ENCODE measurements around the gene HSPA2. TPM values are rescaled to one million over a fixed set of nuclear protein-coding genes. Genes with fewer than 3 reads are reported as not detected.
"Not testable (repeated sequence)": the region's sequence is repeated elsewhere in the genome, so short reads cannot be mapped to it uniquely, and the experiment has no call there.

The HSPA2 gene
- total RNA-seq, 2 experiments from 2014 or later: 1.5 to 1.9 TPM

- Histone ChIP-seq H3K9me3 (ENCODE audit: control insufficient read depth in 1 of 2, insufficient read depth in 1 of 2, low read length in 2 of 2) (no peaks in the 10 kb centered on the region), H3K4me3 (ENCODE audit: low read length) (no peak overlapping the region), H3K36me3 (ENCODE audit: insufficient read depth, low read length) (no peaks in the 10 kb centered on the region), H3K4me1 (ENCODE audit: insufficient read depth, low read length) (no peaks in the 10 kb centered on the region), H3K27ac (ENCODE audit: low read depth in 1 of 2, low read length in 2 of 2) (no peak overlapping the region), H3K27me3 (ENCODE audit: control insufficient read depth in 1 of 2, insufficient read depth in 2 of 2, low read length in 2 of 2) (peaks cover 0 to 3% of the 10 kb centered on the region in 2 experiments)
- H3K4me3 Mint-ChIP-seq: no peak overlapping the region
- no peak overlapping the region for H3K27ac Mint-ChIP-seq
- DNase-seq: no peak
- H3K27me3 Mint-ChIP-seq: peaks cover 5% of the 10 kb centered on the region
- H3K4me1 Mint-ChIP-seq (ENCODE audit: low read depth): no peaks in the 10 kb centered on the region
- no peaks in the 10 kb centered on the region for H3K36me3 Mint-ChIP-seq (ENCODE audit: low read depth)
- ChIA-PET CTCF (no interaction called here), POLR2A (no interaction called here)
- TF ChIP-seq, protein P1, sequence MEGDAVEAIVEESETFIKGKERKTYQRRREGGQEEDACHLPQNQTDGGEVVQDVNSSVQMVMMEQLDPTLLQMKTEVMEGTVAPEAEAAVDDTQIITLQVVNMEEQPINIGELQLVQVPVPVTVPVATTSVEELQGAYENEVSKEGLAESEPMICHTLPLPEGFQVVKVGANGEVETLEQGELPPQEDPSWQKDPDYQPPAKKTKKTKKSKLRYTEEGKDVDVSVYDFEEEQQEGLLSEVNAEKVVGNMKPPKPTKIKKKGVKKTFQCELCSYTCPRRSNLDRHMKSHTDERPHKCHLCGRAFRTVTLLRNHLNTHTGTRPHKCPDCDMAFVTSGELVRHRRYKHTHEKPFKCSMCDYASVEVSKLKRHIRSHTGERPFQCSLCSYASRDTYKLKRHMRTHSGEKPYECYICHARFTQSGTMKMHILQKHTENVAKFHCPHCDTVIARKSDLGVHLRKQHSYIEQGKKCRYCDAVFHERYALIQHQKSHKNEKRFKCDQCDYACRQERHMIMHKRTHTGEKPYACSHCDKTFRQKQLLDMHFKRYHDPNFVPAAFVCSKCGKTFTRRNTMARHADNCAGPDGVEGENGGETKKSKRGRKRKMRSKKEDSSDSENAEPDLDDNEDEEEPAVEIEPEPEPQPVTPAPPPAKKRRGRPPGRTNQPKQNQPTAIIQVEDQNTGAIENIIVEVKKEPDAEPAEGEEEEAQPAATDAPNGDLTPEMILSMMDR (IDR thresholded peaks at IDR 0.05): no peak
- no peak for ATAC-seq (ENCODE audit: poor library complexity)
- intact Hi-C loops (cut with DNase I, micrococcal nuclease): no loop called here
- no peaks in the 10 kb centered on the region for H3K9me3 Mint-ChIP-seq
These were observed 26.1 kb downstream of the HSPA2 start for GRCh38 chr14:64566651-64567122.

GRCh38 chr14:64569138-64569631 lies 28.6 kb downstream of the HSPA2 start:
- Histone ChIP-seq H3K4me1 (ENCODE audit: insufficient read depth, low read length) (no peaks in the 10 kb centered on the region), H3K27me3 (ENCODE audit: control insufficient read depth in 1 of 2, insufficient read depth in 2 of 2, low read length in 2 of 2) (no peaks in the 10 kb centered on the region), H3K4me3 (ENCODE audit: low read length) (no peak overlapping the region), H3K9me3 (ENCODE audit: control insufficient read depth in 1 of 2, insufficient read depth in 1 of 2, low read length in 2 of 2) (no peaks in the 10 kb centered on the region), H3K36me3 (ENCODE audit: insufficient read depth, low read length) (no peaks in the 10 kb centered on the region), H3K27ac (ENCODE audit: low read depth in 1 of 2, low read length in 2 of 2) (no peak overlapping the region)
- CTCF ChIA-PET: no interaction called here
- Mint-ChIP-seq H3K27ac (no peak overlapping the region), H3K27me3 (peaks cover 5% of the 10 kb centered on the region), H3K36me3 (ENCODE audit: low read depth) (no peaks in the 10 kb centered on the region), H3K4me3 (no peak overlapping the region), H3K9me3 (no peaks in the 10 kb centered on the region), H3K4me1 (ENCODE audit: low read depth) (no peaks in the 10 kb centered on the region)
- POLR2A ChIA-PET: no interaction called here
- TF ChIP-seq, protein P1 (IDR thresholded peaks at IDR 0.05): no peak
- ATAC-seq (ENCODE audit: poor library complexity) (no peak), DNase-seq (no peak)
- intact Hi-C loops (cut with DNase I, micrococcal nuclease): no loop called here

DNA sequence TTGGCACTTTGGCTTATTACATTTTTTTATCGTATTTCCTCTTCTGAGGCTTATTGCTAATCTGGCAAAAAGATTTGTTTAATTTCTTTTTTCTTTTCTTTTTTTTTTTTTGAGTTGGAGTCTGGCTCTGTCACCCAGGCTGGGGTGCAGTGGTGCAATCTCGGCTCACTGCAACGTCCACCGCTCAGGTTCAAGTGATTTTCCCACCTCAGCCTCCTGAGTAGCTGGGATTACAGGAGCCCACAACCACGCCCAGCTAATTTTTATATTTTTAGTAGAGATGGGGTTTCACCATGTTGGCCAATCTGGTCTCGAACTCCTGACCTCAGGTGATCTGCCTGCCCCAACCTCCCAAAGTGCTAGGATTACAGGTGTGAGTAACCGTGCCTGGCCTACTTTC lies 29.1 kb downstream of the HSPA2 start:
- H3K27me3 Mint-ChIP-seq; H3K27ac Mint-ChIP-seq; H3K9me3 ChIP-seq (ENCODE audit: control insufficient read depth in 1 of 2, insufficient read depth in 1 of 2, low read length in 2 of 2); ATAC-seq (ENCODE audit: poor library complexity); H3K36me3 ChIP-seq (ENCODE audit: insufficient read depth, low read length); intact Hi-C loops (cut with DNase I, micrococcal nuclease); H3K36me3 Mint-ChIP-seq (ENCODE audit: low read depth); H3K4me3 Mint-ChIP-seq; POLR2A ChIA-PET; CTCF ChIA-PET; H3K9me3 Mint-ChIP-seq; H3K4me1 Mint-ChIP-seq (ENCODE audit: low read depth); DNase-seq; H3K27me3 ChIP-seq (ENCODE audit: control insufficient read depth in 1 of 2, insufficient read depth in 2 of 2, low read length in 2 of 2); H3K4me1 ChIP-seq (ENCODE audit: insufficient read depth, low read length); H3K4me3 ChIP-seq (ENCODE audit: low read length); H3K27ac ChIP-seq (ENCODE audit: low read depth in 1 of 2, low read length in 2 of 2): not testable (repeated sequence)
